Measurements from ENCODE around the gene EYS. TPM values are rescaled to one million over a fixed set of nuclear protein-coding genes. Genes with fewer than 3 reads are reported as not detected.
"Not testable (repeated sequence)": the region's sequence is repeated elsewhere in the genome, so short reads cannot be mapped to it uniquely, and the experiment has no call there.

Gene EYS
- total RNA-seq, 1 donor from 2014 or later, result not detected

DNA sequence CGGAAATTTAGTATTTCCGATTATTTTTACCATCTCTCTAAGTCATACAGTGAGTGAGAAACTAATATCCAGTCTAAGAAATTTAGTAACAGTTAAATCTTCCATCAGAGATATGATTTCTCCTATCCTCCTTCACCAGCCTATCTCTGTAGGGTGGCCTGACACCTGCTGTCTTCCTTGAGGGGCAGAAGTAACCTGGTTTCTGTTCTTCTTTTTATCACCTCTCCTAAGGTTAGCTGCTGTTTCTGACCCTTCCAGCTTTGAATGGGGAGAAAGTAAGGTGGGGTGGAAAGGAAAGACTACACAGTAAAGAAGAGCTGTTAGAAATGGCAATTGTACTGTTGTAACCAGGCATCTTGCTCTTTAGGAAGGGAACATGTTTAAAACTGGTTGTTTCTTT is 1623.8 kb downstream of the EYS start:
- DNase-seq (ENCODE audit: low read depth), result no peak

DNA sequence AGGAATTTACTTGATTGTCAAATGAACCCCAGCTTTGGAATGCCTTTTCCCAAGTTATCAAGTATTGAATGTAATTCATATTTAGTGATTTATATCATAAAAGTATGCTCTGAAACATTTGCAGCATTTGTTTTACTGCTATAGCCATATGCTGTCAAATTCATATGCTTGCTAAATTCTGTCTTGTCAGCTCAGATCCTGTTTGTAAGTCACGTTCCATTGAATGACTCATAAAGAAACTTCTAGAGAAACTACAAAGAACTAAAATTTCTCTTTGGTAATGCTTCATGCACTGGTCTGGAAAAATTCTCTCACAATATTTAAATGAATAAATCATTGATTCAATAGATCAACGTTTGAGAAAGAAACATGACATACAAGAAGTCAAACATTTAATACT is 1625.6 kb downstream of the EYS start:
- DNase-seq (ENCODE audit: low read depth), result no peak

DNA sequence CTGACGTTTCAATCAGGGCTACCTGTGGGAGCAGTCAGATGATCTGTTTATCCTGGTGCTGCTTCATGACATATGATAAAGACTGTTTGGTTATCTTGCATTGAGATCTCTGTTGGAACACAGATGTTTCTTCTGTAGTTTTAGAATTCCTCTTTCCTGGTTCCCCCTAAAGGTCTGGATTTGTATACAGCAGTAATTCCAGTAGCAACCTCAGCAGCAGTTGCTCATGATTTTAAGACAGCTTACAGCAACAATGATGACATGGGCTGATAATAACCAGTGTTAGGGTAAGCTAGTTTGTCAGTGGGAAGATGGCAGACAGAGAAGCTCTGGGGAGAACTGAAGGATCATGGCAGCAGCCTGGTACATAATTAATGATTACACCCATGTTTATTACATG is 1632.0 kb downstream of the EYS start:
- no peak for DNase-seq (ENCODE audit: low read depth)

DNA sequence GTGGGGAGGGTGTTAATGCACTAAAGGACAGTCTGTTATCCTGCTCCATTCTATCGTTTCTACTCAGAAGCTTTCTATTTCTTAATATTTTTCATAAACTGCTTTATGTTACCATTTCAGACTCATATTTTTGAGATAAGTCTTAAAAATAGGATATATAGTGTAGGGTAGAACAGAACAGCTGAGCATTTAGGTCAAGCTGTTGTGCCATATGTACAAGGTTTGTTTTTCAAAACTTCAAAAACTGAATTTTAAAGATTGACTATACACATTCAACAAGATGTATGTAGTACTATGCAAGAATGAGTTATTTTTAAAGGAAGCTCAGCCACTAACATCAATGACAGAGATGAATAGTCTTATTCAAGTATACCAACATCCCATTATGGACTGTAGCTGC is 1634.3 kb downstream of the EYS start:
- no peak for DNase-seq (ENCODE audit: low read depth)

DNA sequence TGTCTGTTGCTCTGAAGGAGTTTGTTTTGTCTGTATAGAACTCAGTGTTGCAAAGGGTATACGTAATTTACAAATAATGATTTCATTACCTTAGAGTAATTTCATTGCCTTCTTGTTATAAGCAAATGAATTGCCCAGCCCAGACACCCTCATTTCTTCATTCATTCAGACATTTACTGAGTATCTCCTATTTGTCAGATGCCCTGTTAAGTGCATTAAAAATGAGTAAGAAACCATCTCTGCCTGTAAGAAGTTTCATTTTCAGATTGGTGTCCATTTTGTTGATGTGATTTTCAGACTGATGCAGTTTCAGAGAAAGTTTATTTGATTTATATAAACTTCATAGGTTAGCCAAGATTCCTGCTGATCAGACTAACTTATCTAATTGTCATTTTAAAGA is 1642.1 kb downstream of the EYS start:
- no peak for DNase-seq (ENCODE audit: low read depth)

DNA sequence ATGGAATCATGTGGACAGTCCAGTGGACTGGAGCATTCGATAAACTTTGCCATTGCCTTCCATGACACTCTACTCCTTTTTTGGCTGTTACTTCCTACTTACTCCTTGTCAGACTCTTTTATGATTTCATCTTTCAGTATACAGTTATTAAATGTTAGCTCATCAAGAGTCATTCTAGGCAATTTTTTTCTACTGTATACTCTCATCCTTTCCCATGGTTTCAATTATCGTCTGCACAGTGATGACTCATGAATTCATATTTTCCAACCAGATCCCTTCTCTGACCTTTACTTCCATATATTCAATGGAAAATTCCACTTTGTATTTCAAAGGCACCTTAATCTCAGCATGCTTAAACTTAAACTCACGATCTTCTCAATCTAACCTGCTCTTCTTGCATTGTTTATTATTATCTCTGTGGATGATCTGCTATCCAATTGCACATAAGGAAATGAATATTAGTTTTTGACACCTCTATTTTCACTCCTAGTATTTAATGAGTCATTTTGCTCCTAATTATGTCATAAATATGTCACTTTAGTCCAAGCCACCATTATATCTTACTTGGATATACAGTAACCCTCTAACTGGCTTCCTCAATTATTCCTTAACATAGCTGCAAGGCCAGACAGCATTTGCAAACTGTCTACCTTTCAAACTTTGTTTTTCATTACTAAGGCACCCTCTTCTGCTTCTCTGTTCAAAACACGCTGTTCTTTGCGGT is 1643.9 kb downstream of the EYS start:
- no peak for DNase-seq (ENCODE audit: low read depth)

DNA sequence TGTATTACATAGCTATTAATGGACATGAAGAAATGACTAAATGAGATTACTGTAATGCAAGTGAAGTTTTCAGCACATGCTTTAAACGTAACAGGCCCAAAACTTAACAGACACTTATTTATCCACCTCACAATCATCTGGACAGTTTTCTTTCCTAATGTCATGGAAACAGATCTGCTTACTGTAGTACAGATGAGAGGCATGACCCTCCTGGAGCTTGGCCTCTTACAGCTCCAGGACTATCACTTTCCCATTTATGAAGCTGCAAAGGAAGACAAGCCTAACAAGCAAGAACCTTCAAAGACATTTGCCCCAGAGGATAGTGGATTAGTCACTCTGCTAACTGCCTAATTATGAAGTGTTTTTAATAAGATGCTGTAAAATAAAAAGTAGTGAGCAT is 1652.2 kb downstream of the EYS start:
- no peak for DNase-seq (ENCODE audit: low read depth)

DNA sequence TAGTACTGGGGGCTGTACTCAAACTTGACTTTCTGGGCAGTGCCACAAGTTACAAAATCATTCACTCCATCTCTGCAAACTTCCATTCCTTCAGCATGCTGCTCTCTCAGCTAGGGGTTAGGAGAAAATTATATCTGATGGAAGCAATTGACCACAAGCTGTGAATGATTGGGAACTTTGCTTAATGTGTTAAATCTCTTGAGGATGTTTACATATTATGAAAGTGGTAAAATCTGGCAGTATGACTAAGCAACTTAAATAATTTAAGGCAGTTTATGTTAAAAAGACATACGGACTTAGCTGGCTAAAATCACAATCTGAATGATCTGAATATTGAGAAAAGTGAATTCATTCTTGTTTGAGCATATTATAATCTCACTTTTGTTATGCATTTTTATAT is 1656.4 kb downstream of the EYS start:
- no peak for DNase-seq (ENCODE audit: low read depth)

DNA sequence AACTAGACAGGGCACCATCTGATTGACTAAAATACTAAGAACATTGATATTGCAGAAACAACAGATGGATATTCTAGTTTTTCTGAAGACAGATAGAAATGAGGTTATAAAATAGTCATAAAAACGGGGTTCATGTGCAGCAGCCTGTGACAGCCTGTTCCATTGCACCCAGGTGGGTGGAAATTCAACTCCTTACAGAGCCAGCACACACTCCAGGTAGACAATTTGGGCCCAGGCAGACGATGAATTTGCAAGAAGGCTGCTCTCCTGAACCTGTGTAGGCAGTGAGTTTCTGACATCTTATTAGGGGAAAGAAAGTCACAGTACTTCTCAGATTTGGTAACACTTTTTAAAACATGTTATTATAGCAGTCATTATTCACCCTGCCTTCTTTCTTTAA is 1657.3 kb downstream of the EYS start:
- no peak for DNase-seq (ENCODE audit: low read depth)

DNA sequence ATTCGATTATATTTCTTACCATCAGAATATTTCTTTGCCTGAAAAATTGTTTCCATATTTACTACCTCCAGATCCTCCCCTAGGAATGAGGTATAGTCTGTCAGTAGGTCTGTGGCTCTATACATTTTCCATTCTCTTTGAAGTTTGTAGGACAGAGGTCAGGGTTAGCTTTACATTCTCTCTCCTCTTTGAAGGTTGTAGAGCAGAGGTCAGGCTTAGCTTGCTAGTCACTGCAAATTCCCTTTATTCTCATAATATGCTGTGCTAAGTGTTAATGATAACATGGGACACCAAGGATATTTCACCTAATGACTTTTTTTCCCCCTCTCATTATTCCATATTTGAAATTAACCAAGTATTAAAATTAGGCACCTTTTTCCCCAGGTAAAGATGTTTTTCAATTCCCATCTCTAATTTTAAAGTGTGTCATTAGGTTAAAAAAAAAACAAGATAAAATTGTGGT is 1660.2 kb downstream of the EYS start:
- DNase-seq (ENCODE audit: low read depth), result no peak

DNA sequence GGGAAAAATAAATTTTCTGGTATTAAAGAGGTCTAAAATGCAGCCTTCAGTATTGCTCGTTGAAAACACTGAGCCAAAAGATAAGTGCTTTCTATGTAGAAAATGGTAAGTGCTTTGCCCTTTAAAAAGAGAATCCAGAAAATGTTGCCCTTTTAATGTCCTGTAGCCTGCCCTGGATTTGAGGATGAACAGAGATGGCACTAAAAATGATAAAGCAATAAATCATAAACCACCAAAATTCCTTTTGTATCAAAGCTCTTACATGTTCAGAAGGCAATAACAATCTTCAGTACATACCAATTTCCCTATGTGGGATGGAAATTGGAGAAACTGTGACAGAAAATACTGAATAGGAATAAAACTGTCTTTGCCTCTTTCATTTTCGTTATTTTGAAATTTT is 1665.7 kb downstream of the EYS start:
- DNase-seq (ENCODE audit: low read depth), result no peak

DNA sequence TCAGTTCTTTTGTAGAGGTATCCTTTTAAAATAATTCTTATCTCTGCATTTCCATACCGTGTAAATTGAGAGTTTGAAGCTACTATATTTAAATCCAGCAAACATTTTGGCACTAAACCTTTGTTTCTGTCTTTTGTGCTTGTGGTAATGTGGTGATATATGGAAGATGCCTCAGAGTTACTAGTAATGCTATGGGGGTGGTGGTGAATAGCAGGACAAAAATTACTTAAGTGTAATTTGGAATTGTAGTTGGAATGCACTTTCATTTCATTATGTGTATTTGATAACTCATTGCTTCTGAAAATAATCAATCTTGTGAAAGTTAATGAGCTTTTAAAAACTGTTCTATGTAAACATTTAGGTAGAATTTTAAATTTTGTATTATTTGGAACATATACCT is 1666.9 kb downstream of the EYS start:
- DNase-seq (ENCODE audit: low read depth), result no peak

DNA sequence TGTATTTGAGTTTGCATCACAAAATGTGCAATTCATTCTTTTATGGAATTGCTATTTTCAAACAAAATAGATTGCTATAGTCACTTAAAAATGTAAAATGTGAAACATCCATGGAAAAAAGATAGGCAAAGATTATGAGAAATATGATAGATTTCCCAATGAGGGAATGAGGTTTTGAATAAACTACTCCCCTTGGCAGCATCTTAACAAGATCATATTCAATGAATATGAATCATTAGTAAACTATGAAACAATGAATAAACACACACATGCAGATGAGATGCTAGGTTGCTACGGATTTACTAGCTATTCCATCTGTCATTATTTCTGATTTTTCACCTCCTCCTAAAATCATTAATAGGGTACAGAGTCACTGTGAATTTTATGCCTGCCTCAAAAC is 1669.6 kb downstream of the EYS start:
- no peak for DNase-seq (ENCODE audit: low read depth)

DNA sequence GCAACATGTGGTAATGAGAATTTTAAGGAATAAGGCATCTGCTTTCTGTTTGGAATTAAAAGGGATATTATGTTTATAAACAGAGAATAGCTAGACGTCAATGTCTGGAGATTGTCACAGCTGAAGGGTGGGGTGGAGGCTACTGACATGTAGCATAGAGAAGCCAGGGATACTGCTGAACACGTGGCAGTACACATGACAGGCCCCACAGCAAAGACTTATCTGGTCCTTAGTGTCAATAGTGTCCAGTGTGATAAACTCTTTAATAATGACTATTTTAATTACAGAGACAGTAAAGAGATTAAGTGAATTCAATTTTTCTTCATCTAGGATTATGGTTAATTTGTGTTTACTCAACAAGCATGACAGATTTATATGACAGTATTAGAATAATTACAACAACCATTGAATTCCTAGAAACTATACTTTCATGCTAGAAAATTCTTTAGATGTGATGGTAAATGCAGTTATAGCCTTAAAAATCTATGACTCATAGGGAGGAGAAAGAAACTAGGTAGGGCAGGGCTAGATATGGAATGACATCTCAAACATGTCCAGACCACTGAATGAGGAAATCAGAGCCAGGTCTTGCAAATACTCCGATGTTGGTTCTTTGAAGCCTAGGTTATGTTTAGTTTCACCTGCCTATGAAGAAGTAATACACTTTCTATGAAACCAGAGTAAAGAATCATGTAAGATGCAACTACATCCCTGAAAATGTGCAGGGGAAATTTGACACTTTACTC is 1671.9 kb downstream of the EYS start:
- no peak for DNase-seq (ENCODE audit: low read depth)

DNA sequence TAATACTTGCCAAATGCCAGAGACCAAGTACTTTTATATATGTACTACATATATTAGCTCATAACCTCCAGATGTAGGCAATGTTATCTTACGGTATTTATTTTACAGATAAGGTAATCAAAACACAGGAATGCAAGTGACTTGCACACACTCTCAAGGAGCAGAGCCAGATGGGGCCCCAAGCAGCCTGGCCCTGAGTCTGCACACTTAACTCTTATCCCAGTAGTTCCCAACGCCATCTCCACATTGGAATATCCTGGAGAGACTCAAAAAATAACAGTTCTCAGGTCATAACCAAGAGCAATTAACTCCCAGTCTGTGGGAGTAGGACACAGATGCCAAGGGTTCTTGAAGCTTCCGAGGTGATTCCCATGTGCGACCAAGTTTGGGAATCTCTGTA is 1672.7 kb downstream of the EYS start:
- DNase-seq (ENCODE audit: low read depth), result no peak

DNA sequence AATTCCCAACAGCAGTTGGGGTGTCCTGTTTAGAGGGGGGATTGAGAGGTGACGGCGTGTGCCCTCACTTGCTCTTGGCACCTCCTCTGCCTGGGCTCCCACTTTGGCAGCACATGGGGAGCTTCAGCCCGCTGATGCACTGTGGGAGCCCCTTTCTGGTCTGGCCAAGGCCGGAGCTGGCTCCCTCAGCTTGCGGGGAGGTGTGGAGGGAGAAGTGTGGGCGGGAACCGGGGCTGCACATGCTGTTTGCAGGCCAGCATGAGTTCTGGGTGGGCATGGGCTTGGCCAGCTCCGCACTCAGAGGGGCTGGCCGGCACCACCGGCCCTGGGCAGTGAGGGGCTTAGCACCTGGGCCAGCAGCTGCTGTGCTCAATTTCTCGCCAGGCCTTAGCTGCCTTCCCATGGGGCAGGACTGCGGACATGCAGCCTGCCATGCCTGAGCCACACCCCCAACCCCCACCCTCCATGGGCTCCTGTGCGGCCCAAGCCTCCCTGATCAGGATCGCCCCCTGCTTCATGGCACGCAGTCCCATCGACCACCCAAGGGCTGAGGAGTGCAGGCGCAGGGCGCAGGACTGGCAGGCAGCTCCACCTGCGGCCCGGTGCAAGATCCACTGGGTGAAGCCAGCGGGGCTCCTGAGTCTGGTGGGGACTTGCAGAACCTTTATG is 1675.9 kb downstream of the EYS start:
- not testable (repeated sequence) for DNase-seq (ENCODE audit: low read depth)

DNA sequence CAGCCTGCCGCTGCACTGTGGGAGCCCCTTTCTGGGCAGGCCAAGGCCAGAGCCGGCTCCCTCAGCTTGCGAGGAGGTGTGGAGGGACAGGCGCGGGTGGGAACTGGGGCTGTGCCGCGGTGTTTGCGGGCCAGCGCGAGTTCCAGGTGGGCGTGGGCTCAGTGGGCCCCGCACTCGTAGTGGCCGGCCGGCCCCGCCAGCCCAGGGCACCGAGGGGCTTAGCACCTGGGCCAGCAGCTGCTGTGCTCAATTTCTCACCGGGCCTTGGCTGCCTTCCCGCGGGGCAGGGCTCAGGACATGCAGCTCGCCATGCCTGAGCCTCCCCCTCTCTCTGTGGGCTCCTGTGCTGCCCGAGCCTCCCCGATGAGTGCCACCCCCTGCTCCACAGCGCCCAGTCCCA is 1683.3 kb downstream of the EYS start:
- no peak for DNase-seq (ENCODE audit: low read depth)

DNA sequence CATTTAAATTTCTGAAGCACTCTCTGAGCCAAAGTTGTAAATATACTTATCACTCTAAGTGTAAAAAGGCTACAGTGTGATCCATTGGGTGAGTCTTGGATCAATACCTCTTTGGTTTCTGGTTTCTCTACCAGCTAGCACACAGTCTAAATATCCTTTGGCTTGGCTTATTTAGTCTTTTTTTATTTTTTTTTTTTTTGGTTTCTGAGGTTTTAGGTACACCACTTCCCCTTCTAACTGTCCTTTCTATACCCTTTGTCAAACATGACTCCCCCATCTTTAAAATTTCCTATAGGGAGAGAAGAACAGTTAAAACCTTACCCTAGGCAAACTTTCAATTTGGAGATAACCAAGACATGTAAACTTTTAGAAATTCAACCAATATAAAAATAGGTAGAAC is 1692.4 kb downstream of the EYS start:
- no peak for DNase-seq (ENCODE audit: low read depth)

DNA sequence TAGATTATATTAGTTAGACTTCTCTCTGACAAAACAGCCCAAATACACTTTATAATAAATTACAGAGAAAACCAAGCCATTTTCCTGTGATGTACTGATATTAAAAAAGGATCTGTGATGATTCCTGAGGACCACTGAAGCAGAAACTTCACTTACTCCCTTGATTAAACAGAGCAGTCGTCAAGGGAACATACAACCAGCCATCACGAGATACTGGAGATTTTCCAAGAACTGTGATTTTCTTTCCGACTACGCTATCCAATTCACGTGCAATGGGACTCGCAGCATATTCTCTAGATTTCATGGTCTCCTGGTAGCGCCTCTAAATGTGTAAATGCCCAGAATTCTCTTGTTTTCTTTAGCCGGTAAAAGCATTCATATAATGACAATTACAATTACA is 1694.0 kb downstream of the EYS start:
- no peak for DNase-seq (ENCODE audit: low read depth)

DNA sequence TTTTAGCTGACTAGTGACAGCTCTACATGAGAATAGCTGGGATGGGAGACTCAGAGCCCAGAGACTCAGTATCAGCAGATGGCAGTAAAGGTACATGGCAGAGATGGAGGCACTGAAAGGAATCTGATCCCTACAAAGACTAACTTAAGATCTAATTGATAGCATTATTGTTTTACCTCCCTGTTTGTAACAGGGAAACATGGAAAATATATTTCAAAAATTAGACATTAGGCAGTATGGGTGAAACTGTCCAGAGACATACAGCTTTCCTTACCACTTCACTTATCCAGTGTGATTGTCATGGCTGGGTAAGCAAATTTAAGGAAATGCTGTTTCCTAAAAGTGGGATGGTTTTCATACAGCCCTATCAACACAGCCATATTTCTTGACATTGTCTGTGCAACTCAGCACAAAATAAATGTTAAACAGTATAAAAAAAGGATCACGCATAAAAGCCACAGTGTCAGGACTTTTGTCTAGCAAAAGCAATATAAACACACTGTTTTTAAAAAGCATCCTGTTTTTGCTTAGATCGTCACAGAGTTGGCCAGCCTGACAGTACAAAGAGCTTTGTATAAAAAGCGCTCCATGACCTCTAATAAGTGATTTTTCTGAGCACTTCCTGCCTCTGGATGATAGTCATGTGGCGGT is 1694.5 kb downstream of the EYS start:
- DNase-seq (ENCODE audit: low read depth), result peak; percentile 9

DNA sequence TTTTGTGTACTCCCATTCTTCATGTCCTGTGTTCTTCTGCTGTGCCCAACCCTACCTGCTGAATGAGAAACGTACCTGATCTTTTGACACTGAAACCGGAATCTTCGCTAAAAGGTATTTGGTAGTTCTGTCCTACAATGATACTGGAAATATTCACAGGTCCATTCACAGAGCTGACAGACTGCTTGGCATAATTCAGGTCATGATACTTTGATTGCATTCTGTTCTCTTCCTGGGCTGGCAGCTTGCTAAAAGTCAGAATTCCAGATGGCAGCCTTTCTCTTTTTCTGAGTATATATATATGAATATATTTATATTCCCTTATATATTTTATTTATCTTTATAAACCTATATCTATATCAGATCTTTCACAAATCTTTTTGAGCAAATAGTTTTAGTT is 1696.4 kb downstream of the EYS start:
- DNase-seq (ENCODE audit: low read depth), result no peak

DNA sequence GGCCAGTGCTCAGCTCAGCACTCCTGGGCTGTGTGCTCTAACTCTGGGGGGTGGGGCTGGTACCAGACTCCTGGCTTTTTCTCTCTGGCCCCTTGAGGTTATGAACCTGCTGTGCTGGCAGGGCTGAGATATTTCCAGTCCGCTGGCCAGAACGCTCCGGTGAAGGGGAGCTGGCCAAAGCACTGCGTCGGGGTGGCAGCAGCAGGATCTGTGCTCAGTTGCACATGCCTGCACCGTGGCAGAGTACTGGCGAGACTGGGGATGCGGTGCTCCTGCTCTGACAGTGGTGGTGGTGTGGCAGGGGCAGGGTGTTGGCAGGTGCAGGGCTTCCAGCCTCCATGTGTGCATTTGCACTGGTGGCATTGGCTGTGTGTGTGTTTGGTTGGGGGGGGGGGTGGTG is 1697.0 kb downstream of the EYS start:
- DNase-seq (ENCODE audit: low read depth), result no peak

Data from myocyte (in vitro differentiated cells).